GM19324 (cell line): ENCODE results near the gene PYROXD2.
"Not testable (repeated sequence)": the region's sequence is repeated elsewhere in the genome, so short reads cannot be mapped to it uniquely, and the experiment has no call there.

Source experiments
- ATAC-seq: cut with Tn5 transposase; IDR thresholded peaks from one replicate; pipeline ENCODE4 v1.9.1; 2021; ENCODE audit warnings: mild to moderate bottlenecking, moderate library complexity; ENCODE audit not compliant: unreplicated experiment, low FRiP score

PYROXD2 gene

DNA sequence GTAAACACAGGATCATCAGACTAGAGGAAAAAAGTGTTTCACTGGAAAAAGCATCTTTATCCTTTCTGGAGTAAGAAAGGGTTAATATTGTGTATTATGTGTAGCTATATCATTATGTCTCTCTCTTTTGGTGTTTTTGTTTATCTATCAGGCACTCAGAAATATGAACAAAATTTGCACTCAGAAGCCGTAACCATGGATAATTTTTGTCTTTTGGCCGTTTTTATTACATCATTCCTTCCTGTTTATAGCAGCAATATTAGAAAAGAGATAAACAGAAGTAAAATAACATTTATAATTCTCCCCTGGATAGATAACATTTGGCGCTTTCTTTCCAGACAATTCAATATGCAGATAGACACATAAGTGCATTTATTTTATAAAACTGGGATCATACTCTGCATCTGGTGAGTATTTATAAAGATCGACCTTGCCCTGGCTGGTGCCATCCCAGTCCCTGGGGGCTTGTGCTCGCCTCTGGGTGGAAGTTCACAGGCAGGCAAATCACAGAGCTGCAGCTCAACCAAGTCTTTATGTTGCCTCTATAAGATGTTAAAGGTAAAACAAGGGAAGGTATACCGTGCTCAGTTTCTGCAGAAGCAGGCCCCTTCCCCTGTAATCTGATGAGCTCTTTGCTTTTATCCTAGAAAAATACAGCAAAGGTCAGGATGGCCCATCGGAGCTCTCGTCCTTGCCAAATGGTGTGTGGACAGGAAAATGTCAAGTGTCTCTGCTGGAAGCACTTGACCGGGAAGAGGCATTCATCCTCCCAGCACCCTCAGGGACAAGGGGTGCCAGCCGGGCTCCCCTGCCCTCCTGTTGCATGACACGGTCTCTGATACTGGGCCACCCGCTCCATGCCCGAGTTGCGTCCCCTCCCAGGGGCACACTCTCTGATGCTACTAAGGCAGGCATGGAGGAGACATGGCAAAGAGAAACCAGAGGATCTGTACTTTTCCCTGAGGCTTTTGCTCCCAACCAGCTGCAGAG, 43.9 kb downstream of the PYROXD2 start:
- ATAC-seq: no peak

DNA sequence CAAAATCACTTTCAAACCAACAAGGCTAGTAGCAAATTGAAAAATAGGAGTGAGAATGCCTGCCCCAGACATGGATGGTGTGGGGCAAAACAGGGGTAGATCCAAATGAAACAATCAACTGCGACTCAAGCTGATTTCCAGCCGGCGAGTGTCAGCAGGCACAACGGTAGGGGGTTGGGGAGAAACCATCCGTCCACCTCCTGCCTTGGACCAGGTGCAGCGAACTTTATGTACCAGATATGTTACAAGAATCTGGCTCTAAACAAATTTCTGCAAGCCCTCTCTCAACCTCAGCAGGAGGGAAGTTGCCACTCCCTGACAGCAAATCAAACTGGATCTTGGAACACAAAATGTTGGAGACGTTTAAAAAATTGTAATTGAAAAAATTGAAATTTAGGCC, 45.2 kb downstream of the PYROXD2 start:
- no peak for ATAC-seq

DNA sequence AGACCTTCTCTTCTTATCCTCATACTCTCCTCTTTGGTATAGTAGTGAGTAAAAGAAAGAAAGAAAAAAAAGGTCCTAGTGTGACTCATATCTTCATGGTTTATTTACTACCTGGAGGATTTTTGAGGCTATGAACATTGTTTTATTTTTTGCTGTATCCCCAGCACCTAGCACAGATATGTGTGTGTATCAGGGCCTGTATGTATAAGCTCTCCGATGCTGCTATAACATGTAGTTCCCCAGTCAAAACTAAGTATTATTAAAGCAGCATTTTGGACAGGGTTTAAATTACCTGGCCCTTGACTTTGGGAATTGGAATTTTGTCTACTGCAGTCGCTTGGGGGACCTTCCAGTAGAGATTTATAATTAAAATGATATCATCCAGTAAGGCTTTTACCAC, 46.3 kb downstream of the PYROXD2 start:
- no peak for ATAC-seq

DNA sequence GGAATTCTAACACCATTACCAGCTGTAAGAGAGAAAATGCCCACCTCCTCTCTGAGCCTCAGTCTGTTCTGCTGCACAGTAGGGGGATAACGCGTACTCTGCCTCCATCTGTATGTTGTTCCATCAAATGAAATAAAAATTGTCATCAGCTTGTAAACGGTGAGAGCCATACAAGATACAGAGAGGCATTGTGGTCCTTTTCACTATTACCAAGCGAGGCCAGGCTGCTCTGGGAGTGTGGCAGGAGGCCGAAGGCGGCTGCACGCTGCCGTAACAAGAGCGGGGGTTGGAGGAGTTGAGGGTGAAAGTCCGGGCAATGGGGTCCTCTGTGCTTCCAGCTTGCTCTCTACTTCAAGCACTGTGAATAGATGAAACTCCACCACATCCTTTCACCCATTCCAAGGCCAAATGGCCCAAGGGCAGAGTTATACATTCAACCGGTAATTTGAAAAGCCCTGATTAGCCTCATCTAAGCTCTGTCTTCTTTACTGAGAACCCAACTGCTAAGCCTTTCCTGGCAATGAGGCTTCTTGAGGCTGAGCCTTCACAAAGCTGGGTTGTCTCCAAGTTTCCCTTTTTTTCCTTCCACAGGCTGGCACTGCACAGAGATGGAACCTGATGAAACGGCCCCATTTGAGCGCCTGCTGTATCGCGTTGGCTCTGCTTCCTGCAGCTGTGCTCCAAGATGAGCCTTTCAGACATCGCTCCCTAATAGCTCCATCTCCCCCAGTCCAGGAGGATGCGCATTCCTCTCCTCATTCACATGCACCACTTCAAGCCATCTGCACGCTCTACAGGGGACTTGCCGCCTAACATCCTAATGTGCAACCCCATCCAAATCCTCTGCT, 47.2 kb downstream of the PYROXD2 start:
- no peak for ATAC-seq

DNA sequence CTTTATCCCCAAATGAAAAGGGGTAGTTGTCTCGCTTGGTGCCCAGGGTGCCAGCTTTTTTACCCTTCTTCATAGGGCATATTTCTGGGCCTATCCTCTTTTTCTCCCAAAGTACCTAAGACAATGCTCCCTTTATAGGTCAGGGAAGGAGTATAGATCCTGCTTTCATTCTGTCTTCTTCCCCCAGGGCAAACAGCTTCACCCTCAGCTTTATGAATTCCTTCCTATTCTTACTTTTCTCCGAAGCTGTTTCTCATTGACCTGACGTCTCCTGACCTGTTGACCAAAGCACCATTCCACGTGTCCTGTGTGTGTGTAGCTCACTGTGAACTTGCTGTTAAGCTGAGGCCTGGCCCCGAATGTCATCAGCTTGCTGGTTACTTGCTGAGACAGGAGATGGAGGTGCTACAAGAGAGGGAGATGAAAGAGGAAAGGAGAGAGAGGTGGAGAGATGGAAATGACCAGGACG, 48.9 kb downstream of the PYROXD2 start:
- ATAC-seq: no peak

DNA sequence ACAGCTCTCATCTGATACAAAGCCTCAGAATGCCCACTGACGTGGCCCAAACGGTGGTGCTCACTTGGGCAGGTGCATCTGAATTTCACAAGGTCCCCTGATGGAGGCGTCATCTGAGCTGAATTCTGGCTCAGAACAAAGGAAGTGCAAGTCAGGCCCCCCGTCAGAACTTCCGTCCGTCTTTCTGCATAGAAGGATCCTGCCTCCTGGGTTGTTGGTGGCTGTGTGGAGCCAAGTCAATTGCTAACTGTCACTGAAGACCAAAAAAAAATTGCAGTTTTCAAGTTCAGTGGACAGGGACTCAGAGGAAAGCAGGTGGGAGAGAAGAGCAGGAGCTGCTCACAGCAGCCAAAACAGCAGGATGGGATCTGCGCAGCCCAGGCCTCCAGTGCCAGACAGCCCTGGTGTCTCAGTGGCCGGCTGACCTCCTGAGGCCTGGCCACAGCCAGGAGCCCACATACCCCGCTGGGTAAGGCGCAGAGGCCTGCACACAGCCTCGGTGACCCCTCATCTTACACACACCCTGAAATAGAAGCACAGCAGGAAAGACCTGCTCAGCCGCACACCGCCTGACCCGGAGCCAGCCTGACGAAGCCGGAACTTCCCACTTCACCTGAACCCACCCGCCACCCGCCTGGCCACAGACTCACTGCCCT, 49.4 kb downstream of the PYROXD2 start:
- ATAC-seq: no peak

DNA sequence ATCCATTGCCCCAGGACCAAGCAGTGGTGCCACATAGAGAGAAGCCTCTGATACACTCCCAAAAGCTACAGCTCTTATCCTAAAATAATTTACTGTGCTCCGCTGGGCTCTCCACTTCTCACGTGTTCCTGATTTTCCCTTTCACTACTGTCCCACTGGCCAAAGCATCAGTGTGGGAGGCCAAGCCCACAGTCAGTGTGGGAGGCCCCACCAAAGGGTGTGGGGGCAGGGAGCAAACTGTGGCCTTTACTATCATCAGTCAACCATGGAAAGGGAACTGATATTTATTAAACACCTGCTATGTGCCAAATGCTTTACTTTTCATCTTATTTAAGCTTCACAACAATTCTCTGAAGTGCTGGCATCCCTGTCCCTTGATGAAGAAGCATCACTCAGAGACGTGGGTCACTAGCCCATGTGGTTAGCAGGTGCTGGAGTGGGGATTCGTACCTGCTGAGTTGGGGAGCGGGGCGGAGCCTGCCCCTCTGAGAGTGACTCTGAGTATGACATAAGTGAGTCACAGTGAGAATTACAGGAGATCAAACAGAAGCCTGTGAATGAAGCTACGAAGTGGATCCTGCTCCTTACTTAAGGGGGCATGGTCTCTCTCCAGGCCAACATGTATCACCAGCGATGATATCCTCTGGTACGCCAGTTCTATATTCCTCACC, 50.4 kb downstream of the PYROXD2 start:
- no peak for ATAC-seq

DNA sequence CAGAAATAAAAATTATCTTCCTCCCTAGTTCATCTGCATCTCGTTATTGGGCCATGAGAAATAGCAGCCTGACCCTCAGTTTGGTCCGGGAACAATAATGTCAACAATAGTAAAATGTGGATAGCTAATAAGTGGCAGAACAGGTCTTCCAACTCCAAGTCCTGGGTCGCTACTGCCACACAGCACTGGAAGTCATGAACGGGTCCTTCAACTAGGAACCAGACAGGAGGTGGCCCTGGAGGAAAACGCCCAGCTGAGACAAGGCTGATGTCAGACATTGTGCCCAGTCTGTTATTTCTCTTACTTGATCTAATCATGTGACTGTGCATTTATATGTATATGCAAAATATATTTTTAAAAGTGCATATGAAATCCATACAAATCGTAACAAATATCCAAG, 51.8 kb downstream of the PYROXD2 start:
- ATAC-seq: no peak

DNA sequence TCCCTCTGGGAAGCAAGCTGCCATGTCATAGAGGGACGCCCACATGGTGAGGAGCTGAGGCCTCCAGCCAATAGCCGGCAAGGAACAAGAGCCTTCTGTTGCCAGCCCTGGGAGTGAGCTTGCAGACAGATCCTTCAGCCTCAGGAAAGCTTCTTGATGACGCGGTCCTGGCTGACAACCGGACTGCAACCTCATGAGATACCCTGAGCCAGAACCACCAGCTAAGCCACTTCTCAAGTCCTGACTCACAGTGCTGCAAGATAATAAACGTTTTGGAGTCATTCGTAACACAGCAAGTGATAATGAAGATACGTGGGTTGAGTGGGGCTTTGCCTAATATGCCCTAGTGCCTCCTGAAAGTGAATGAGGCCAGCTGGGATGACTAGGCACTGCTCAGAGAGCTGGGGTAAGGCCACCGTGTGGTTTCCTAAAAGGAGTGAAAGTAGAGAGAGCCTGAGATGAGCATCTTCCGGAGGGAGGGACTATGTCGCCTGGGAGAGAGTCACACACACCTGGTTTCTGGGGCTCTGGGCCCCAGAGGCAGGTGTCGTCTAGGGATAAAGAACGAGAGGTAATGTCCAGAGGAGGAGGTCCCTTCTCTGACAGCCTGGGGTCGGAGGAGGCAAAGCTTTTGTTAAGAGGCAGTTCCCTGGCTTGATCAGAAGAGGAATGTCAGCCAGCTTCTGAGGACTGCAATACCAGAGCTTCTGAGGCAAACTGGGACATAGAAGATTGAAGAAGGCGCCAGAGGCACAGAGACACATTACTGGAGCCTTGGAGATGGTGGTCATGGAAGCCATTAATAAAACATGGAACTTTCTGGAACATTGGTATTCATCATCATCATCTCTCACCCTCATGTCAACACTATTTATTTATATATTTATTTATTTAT, 53.6 kb downstream of the PYROXD2 start:
- ATAC-seq: peak; percentile 81

DNA sequence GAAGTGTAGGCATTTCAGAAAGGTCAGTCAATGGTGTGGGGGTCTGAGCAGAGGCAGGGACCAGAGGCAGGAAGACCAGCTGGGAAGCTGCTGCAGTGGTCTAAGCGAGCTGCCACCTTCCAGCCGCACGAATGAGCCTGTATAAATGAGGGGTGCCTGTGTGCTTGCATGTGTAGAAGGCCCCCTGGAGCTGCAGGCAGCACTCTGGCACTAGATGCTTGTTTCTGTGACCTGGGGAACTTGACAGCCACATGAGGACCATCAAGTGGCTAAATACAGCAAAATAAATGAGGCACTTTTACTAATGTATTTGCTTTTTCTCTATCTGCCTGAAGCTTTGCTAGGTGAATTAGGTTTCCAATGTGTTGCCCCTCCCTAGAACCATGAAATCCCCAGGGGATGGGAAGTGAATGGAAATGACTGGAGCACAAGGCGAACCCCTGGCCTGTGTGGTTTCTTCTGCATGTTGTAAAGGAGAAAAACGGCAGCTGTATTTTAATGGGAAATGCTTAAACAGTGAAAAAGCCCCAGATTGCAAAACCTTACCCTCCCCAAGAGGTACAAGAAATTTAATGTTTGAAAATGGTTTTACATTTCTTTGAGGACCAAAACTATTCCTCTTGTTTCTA, 57.7 kb downstream of the PYROXD2 start:
- no peak for ATAC-seq

DNA sequence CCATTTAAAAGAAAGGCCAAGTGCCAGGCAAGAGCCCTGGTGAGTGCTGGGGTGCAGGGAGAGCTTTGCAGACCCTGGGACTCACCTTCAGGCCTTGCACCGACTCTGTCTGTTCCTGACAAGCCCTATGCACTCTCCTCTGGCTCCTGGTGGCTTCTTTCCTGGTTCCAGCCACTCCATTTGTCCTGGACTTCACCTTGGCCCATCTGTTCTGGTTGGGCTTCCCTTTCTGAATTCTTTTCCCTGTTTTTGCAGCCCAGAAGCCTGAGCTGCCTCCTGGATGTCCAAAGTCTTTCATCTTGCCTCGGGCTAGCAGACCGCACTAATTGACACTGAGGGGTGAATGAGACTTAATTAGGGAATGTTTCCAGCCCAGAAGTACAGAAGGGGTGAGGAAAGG, 60.5 kb downstream of the PYROXD2 start:
- no peak for ATAC-seq

DNA sequence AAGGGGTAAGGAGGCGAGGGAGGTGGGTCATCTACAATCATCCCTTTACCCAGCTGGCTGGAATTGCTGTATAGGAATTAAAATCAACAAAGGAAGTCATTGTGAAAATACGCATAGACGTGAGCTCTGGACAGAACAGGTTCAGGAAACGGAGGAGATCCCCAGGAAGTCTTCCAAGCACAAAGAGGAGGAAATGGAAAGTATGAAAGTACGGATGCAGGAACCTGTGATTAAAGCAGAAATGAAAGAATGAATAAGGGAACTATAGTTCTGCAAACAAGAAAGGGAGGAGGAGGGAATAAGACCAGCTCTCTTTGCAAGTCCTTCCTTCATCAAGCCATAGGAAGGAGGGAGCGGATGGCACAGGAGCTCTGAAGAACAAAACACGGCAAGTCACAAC, 61.8 kb downstream of the PYROXD2 start:
- ATAC-seq: no peak

DNA sequence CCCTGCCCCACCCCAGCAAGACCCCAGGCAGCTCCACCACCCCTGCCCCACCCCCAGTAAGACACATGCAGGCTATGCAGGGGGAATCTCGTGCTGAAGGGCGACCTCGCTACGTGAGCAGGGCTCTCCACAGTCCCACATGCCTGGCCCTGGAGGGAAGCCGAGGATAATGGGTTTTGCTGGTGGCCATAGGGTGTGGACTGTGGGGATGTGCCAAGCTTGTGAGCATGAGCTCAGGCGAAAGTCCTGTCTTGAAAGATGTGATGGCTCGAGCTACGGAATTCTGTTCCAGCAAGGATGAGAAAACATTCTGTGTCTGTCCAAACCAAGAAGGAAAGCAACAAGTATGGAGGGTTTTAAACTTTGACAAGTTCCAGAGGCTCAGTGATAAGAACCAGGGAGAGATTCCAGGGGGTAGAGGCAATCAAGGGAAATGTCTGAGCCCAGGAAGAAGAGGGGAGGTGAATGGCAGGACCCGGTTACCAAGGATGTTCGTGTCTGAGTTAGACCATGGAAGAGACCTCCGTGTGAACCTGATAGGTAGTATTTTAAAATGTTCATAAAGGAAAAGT, 63.1 kb downstream of the PYROXD2 start:
- ATAC-seq: no peak

DNA sequence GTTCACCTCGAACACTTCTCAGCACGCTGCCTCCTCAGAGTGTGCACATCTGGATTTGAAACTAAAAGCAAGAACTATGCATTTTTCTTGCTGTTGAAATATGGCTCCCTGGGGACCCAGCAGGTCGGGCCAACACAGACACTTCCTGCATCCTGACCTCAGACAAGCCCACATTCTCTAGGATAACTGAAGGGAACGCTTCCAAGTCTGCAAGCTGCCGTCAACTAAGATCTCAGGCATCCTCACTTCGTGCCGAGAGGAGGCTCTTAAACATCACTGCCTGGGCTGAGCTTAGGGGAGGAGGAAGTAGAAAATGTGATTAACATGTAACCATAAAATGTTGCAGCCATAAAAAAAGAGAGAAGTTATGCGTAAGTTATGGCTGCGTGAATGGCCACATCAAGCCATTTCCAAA, 65.5 kb downstream of the PYROXD2 start:
- peak; percentile 66 for ATAC-seq

DNA sequence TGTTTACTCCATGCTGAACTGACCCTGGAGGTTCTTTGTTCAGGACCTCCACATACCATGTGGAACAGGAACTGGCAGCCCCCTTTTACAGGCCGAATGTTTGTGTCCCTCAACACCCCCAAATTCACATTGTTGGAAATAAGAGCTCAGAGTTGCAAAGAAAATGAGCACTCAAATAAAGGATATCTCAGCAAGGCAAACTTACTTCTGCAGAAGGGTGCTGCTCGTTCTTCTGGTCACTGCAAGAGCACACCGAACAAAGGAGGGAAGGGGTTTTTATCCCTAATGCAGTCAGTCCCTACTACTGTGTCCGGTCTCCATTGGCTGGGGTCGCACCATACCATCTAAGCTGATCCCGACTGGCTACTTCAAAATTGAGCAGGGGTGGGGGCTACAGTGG, 68.1 kb downstream of the PYROXD2 start:
- ATAC-seq: no peak

DNA sequence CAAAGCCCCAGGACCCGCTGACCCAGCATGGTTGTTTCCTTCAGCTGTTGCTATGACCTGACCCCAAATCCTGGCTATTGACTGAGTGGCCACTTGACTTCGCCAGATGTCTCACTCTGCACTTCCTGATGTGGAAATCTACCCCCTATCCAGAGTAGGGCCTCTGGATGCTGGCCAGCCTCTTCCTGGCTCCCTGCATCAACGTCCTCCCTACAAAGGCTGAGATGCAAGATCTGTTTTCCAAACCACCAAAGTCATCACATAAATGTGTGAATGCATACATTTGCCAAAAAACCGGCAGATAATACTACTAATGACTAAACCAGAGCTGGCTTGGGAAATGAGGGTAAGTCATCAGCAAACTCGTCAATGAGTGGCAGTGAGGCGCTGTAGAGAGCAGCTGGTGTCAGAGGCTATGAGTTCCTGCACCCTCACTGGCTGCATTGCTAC, 70.4 kb downstream of the PYROXD2 start:
- no peak for ATAC-seq

DNA sequence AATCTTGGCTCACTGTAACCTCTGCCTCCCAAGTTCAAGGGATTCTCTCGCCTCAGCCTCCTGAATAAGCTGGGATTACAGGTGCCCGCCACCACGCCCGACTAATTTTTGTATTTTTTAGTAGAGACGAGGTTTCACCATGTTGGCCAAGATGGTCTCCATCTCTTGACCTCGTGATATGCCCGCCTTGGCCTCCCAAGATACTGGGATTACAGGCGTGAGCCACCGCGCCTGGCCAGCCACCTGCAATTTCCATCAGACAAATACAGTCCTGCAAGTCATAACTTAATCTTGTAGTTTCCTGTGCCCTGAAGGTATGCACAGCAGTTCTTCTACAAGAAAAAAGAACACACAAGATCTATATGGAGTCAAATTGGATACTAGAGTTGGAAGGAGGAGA, 73.3 kb downstream of the PYROXD2 start:
- not testable (repeated sequence) for ATAC-seq

DNA sequence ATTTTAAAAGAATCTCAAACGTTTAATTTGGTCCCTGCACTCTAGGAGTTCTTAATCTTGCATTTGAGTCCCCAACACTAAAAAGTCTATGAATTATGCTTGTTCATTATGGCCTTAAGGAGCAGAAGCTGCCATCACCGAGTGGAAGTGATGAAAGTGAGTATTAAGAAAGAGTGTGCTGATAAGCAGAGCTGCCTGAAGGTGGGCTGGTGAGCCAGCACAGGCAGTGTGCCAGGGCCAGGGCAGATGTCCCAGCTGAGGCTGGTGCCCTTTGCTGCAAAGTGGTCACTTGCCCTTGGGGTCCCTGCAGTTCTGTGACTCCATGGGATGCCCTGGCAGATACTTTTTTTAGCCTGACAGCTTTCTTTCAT, 74.1 kb downstream of the PYROXD2 start:
- ATAC-seq: no peak
